HCEC 1CT (cell line): ENCODE results near the gene PPA2.

Source experiments
- DNase-seq: peaks from one replicate; pipeline ENCODE4 v3.0.0-alpha.2; 2017

The PPA2 gene

DNA sequence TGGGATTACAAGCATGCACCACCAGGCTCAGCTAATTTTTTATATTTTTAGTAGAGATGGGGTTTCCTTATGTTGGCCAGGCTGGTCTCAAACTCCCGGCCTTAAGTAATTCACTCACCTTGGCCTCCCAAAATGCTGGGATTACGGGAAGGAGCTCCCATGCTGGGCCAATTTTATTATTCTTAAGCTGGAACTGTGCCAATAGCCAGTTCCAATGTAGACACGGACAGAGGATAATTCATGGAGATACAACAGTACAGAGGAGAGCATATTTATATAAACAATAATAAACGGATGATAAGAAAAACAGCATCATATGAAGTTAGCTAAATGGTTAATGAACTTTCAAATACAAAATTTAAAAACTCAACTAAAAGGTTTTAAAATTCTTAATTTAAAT lies 87.8 kb downstream of the PPA2 start:
- DNase-seq = no peak

DNA sequence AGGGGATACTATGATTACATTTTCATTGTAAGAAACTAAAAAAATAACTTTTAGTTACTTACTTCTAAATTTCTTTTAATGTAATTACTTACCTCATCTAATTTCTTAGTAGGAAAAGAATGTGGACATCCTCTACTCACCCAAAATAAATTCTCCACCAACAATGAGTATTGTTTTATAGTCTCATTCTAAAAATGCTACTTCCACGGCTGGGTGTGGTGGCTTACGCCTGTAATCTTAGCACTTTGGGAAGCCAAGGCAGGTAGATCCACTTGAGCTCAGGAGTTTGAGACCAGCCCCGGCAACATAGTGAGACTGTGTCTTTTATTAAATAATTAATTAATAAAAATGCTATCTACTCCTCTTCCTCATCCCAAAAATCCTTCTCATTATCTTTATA lies 99.8 kb downstream of the PPA2 start:
- no peak for DNase-seq

DNA sequence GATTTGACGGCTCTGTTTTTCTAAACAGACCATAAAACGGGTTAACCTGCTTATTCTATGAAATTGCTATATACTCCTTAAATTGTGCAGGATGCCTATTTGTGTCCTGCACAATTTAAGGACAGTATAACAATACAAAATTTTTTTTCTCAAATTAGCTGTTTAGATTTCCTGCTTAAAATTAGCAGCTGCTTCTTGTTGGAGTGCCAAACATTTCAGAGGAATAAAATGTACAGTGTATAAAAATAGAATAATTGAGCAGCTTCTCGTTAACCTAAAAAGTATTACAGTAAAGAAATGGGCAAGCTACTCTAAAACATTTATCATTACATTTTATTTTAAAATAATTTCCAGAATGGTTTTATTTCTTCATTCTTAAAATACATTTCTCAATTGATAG lies 100.5 kb downstream of the PPA2 start:
- DNase-seq = no peak

DNA sequence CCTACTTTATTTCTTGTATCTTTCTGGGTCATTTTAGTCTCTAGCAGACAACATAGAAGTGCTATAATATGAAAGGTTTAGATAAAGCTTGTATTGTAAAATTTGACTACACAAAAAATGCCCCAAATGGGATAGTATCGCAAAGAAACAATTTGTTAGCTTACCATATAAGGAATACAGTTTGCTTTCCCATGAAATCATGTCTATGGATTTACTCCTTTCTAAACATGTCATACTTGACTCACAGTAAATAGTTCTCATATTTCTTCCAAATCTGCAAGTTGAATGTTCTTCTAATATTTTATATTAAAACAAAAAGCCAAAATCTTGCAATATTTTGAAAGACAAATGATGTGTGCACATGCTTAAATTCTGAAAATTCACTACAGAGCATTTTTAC lies 103.9 kb downstream of the PPA2 start:
- peak; percentile 55 for DNase-seq

GRCh38 chr4:105361053-105361452 lies 112.8 kb downstream of the PPA2 start:
- no peak for DNase-seq

DNA sequence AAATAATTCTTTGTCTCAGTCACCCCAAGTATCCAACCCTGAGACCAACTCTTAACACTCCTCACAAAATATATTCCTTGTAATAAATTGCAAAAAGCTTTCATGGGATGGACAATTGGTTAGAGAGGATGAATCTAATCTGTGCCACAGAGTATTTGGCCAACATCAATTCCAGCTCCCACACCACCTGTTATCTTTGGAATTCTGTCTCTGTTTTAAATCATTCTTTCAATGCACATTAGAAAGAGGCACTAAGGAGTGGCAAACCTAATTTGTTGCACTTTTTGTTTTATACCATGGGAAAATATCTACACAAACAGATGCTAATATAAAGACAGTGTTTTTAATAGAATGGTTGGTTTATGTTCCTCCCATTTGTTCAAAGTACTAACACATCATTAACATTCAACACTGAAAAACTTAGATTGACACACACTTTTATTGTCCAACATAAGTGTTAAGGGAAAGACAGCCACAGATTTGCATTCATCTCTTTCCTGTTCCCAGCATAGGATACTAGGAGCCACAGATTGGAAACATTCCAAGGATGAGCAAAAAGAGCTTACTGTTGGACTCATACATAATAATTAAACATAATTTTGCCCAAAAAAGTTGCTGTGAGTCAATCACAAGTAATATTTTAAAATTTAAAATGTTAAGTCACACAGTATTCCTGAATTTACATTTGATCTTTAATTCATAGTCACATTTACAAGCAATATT lies 116.4 kb downstream of the PPA2 start:
- no peak for DNase-seq

- no peak for DNase-seq
Measured at GRCh38 chr4:105356194-105356593, 117.7 kb downstream of the PPA2 start.

DNA sequence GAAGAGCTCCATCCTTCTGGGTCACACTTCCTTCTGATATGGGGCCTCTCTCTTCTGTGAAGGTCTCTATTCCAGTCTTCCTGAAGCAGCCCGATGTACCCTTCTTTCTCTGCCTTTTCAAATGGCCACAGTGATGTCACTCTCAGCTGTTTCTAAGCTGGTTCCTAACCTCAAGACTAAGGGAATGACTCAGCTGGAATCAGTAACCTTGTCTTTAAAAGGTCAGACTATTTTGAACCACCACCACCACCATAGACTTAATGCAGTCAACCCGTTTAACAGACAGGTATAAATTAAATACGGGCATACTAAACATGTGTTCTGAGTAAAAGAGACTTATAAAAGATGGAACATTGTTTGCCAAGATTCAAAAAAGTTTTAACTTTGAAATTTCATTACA lies 121.0 kb downstream of the PPA2 start:
- DNase-seq = no peak

- no peak for DNase-seq
Measured at GRCh38 chr4:105351861-105352260, 122.0 kb downstream of the PPA2 start.

DNA sequence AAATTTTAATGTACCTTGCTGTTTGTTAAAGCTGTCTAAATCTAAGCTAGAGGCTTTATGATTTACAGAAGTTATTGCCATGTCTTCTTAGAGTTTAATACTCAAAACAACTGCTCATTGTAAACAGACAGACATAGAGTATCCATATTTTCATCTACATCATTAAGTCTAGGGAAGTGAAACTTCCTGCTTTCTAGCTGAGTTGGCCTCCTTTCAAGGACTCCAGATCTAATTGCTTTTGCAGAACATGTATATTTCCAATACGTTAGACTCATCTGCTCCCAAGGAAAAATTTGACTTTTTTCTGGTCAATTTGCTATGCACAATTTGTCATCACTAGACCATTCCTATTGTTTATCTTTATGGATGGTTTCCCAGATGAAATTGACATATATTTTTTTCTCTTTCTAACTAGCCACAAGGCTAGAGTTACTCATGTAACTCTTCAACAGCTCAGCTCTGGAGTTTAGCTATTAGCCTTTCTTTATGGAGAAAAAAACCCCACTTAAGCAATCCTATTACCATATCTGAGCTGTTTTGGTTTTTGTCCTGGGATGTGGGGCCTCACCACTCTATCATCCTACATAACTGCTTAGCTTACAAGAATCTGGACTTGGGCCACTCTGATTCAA lies 122.9 kb downstream of the PPA2 start:
- no peak for DNase-seq

DNA sequence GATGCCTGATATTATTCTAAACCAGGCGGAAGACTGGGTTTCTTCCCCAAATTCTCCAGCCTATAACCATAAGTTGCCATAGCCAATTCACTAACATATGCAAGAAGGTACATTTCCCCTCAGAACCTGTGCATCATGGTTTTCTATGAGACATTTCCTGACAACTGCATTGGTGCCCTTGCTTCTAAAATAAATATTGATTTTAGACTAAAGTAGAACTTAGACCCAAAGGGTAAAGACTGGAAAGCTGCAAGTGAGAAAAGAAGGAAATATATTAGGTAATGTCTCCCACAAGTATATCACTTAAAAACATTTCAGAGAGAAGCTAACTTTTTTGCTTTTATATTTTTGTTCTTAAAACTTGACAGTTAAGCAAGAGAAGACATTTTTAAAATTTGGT lies 125.1 kb downstream of the PPA2 start:
- no peak for DNase-seq

GRCh38 chr4:105346869-105347268 lies 127.0 kb downstream of the PPA2 start:
- DNase-seq = no peak

DNA sequence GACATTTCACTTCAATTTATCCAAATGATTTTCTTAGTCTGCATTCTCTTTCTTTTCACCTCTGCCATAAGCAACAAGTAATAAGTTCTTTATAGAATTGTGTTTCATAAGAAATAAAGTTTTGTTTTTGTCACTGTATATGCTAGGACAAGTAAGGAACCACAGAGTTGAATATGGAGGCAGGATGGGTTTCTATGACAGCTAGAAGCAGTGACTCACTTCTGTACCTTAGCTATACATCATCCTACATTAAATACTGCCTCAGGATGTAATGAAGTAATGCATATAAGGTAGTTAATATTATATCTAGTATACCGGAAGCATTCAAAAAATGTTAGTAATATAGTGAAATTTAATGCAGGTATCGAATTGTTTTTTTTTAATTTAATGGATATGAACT lies 128.0 kb downstream of the PPA2 start:
- no peak for DNase-seq

DNA sequence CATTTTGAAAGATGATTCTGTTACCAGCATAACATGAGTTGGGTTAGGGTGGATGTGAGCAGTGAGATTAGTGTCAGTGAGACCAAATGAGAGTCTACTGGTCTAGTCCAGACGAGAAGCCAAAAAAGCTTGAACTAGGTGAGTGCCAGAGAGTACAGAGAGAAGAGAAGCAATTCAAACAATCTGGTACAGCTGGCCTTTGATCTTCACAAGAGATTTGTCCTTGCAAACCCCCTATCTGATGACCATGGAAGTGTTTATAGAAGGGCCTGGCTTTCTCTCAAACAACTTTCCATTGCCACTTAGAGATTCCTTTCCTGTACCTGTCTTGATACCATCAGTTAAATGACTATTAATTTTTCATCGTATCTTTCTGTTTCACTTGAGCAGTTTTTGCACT lies 128.5 kb downstream of the PPA2 start:
- no peak for DNase-seq

GRCh38 chr4:105344141-105344540 lies 129.7 kb downstream of the PPA2 start:
- DNase-seq = no peak

DNA sequence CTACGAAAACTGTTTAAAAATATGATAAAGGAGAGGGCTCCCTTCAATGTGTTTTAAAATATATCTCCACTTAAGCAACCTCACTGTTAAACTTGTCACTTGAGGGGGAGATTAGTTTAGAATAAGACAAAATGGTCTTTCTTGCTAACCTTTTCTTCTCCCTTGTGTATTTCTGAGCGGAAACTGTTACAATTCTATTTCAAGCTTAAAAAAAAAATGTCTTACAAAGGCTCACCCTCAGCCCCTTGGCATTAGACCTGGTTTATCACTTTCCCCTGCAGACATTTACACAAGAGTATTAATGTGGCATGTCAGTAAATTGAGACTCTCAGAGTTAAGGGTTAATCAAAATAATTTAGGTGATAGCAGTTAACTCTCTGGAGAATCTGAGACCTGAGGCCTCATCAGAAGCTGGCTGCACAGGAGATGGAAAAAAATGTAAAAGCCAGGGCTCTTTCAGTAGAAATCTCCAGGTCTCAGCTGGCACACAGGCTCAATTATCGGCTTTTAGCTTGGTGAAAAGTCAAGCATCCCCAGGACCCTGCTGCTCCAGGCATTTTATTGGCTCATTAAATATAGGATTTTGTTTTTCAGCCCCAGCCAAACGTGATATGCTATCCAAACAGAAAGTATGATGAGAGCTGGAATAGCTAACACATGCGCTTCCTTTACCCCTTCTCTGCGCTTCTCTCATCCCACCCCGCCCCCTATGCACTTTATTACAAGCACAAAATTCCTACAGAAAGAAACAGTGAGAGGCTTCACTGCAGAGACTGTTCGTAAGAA lies 130.5 kb downstream of the PPA2 start:
- no peak for DNase-seq

DNA sequence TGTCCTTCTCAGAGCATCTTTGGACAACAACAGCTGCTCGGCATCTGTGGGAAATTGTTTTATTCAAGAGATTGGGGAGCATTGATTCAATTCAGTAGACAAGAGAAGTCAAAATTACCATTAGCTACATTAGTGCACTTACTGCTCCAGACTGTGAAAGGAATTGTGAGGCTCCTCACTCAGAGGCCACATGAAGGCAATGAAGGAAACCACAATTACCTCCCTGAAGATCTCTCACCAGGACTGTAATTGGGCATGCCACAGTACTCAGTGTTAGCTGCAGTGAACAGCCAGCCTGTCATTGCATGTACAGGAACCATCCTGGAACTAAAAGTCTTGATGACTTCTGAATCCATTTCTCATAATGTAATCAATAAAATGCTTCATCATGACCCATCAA lies 144.8 kb downstream of the PPA2 start:
- DNase-seq = no peak

DNA sequence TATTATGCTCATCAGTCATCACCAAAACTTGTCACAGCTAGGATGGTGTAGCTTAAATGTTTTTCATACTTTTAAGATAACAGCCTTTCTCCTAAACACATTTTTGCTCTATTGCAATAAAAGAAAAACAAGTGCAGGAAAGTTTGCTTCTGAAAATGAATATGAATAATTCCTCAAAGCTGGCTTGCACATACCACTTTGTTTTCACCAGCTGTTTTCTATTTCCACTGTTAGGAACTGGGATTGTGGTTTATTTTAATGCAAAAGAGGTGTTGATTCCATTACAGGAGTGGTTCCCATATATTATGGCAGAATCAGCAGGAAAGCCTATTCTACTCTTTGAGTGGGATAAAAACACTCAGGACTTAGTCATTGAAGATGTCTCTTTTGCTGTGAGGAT lies 145.9 kb downstream of the PPA2 start:
- DNase-seq = no peak

DNA sequence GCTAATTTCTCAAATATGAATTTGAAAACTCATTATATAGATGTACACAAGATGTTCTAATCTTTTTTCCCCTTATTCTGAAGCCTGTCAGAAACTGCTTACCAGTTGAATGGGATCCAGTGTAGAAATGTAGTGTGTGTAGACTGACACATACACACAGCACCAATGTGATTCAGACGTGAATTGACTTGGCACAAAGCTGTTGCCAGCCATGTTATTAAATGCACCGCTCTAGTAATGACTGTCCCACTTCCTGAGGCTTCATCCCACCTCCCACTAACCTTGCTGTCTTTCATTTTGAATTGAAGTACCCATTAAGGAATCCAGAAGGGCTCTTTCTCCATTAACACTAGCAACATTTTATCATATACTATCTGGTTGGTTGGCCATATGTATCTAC lies 146.6 kb downstream of the PPA2 start:
- DNase-seq = no peak
